ENCODE results near the gene RHCG.

- TF ChIP-seq, protein P1, sequence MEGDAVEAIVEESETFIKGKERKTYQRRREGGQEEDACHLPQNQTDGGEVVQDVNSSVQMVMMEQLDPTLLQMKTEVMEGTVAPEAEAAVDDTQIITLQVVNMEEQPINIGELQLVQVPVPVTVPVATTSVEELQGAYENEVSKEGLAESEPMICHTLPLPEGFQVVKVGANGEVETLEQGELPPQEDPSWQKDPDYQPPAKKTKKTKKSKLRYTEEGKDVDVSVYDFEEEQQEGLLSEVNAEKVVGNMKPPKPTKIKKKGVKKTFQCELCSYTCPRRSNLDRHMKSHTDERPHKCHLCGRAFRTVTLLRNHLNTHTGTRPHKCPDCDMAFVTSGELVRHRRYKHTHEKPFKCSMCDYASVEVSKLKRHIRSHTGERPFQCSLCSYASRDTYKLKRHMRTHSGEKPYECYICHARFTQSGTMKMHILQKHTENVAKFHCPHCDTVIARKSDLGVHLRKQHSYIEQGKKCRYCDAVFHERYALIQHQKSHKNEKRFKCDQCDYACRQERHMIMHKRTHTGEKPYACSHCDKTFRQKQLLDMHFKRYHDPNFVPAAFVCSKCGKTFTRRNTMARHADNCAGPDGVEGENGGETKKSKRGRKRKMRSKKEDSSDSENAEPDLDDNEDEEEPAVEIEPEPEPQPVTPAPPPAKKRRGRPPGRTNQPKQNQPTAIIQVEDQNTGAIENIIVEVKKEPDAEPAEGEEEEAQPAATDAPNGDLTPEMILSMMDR (IDR thresholded peaks at IDR 0.05; ENCODE audit: low read depth, low read length) = peak; percentile 20
- no peak for TF ChIP-seq POLR2A (IDR thresholded peaks at IDR 0.05; ENCODE audit: extremely low read depth, insufficient read length)
- no peak for TF ChIP-seq MYC (IDR thresholded peaks at IDR 0.05; ENCODE audit: low read depth, low read length)
Measured at GRCh38 chr15:89500397-89501270, 4.3 kb upstream of the RHCG start.

Data from NB4 (cell line).